T-helper 9 cell (primary cell): Measurements from ENCODE around the gene LRRC8C.
"Not testable (repeated sequence)": the region's sequence is repeated elsewhere in the genome, so short reads cannot be mapped to it uniquely, and the experiment has no call there.

ENCODE experiments used
- DNase-seq: peaks from one replicate; pipeline ENCODE4 v3.0.0-alpha.2; 2020

LRRC8C gene

DNA sequence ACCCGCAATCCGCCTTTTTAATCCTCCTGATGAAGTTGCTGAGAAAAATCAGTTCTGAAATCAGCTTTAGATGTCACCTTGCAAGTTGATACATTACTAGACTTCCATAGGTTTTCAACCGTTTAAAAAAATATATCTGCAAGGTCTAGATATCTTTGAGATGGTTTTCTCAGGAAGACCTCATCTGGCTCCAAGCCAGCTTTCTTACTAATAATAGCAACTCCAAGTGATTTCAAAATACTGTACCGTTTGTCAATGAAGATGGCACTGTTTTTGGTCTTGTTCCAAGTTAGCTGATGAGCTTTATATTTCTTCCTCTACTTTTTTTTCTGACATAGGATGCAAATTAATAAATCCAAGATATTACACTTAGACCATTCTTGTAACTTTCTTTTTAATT lies 40.3 kb downstream of the LRRC8C start:
- DNase-seq, result no peak

DNA sequence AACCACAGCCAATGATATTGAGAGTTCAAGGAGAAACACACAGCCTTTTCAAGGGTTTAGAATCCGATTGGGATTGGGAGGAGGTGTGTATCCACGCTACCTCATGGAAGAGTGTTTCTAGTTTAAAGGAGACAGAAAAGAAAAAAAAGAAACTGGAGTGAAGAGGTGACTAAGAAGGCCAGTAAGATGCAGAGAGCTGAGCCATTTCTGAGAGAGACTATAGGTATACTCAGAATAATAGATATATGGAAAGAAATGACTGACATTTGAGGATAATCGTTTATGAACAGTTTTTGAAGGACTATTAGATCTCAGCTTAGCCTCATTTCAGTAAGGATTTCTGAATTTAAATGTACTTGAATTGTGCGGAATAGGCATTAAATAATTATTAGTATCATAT lies 42.8 kb downstream of the LRRC8C start:
- DNase-seq, result no peak

- no peak for DNase-seq
Observed at GRCh38 chr1:89681045-89681729, 48.3 kb downstream of the LRRC8C start.

- no peak for DNase-seq
Observed at GRCh38 chr1:89682611-89683010, 49.7 kb downstream of the LRRC8C start.

GRCh38 chr1:89685461-89685860 lies 52.5 kb downstream of the LRRC8C start:
- DNase-seq, result no peak

GRCh38 chr1:89686520-89686919 lies 53.6 kb downstream of the LRRC8C start:
- no peak for DNase-seq

GRCh38 chr1:89687254-89687653 lies 54.3 kb downstream of the LRRC8C start:
- DNase-seq, result no peak

- DNase-seq, result no peak
Observed at GRCh38 chr1:89688607-89689006, 55.7 kb downstream of the LRRC8C start.

DNA sequence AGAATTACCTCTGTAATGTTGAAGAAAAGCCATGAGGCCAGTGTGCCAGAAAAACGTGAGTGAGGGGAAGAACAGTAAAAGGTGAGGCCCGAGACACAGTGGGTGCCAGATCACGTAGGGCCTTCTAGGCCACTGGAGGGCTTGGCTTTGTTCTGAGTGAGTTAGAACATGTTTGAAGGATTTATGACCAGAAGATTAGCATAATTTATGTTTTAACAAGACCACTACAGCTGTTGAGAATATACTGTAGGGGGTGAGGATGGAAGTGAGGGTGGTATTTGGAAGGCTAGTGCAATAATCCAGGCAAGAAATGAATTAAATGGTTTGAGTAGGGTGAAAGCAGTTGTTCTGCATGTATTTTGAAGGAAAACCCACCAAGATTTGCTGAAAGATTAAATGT lies 56.3 kb downstream of the LRRC8C start:
- no peak for DNase-seq

GRCh38 chr1:89690595-89690994 lies 57.7 kb downstream of the LRRC8C start:
- no peak for DNase-seq

GRCh38 chr1:89692601-89693521 lies 59.9 kb downstream of the LRRC8C start:
- no peak for DNase-seq

- no peak for DNase-seq
Observed at GRCh38 chr1:89695847-89696246, 62.9 kb downstream of the LRRC8C start.

DNA sequence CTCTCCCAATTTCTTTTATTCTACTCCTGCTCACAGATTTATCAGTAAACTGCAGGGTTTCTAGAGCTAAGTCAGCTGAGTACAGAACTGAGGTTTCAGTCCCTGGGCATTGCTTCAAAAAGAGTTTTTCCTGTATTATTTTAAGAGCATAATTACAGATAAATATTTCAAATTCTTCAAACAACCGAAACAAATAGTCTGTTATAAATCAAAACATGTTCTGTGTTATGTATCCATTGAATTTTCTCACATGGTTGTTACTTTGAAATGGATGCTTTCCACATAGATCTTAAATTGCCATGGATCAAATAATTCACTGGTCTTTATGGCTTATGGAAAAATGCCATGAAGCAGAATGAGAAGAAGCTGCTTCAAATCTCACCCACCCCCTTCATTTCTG lies 64.5 kb downstream of the LRRC8C start:
- no peak for DNase-seq

- no peak for DNase-seq
Observed at GRCh38 chr1:89698020-89698560, 65.2 kb downstream of the LRRC8C start.

GRCh38 chr1:89698624-89699023 lies 65.7 kb downstream of the LRRC8C start:
- no peak for DNase-seq

DNA sequence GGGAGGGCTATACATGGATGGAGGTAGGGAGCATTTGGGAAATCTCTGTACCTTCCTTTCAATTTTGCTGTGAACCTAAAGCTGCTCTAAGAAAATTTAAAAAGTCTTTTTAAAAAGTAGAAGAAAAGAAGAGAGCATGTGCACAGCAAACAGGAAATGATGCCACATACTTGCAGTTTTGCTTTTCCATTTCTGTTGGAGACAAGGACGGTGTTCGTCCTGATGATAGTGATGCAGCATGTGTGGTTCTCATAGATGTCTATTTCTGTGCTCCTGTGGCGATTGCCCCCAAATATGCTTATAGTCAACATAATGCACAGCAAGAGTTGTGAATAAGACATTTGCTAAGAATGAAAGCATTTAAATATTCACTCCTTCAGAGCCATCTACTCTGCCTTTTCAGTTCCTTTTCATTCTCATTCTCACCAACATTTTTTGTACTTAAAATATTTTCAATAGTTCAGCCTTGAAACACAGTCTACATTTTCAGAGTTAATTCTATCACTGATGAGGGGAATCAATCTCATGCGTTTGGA lies 66.6 kb downstream of the LRRC8C start:
- DNase-seq, result no peak

DNA sequence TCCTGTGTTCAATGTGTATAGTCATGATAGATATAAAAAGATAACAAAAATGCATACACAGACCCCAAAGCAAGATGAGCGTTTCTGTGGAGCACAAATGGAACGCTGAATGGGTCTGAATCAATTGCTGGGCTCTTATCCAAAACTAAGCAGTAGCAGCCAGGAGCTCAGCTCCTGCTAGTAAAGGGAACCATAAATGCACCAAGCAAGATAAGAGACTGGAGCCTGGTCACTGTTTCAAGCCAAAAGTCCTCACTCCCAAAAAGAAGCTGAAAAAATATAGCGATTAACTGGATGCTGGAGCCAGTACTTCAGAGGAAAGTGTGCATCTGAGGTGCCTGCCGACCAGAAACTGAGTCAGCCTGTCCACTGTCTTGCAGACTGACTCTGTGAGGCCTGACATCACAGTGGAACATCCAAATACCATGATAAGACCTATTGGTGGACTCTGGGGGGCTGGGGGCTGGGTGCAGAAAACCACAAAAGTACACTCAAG lies 68.9 kb downstream of the LRRC8C start:
- DNase-seq, result no peak

DNA sequence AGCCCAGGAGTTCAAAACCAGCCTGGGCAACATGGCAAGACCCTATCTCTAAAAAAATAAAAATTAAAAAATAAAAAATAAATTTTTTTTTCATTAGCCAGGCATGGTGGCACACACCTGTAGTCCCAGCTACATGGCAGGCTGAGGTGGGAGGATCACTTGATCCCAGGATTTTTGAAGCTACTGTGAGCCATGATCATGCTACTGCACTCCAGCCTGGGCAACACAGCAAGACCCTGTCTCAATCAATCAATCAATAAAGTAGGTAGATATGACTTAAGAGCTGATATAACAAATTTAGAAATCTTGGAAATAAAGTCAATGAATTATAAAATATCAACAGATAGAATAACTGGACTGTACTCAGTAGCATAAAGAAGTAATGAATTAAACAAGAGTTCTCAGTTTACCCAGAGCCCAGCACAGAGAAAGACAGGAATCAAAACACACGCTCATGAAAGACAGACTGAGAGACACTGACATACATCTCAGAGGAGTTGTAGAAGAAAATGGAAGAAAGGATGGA lies 69.7 kb downstream of the LRRC8C start:
- no peak for DNase-seq

- no peak for DNase-seq
Observed at GRCh38 chr1:89703469-89703868, 70.5 kb downstream of the LRRC8C start.

- no peak for DNase-seq
Observed at GRCh38 chr1:89704014-89704413, 71.1 kb downstream of the LRRC8C start.

DNA sequence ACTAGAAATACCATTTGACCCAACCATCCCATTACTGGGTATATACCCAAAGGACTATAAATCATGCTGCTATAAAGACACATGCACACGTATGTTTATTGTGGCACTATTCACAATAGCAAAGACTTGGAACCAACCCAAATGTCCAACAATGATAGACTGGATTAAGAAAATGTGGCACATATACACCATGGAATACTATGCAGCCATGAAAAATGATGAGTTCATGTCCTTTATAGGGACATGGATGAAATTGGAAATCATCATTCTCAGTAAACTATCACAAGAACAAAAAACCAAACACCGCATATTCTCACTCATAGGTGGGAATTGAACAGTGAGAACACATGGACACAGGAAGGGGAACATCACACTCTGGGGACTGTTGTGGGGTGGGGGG lies 72.0 kb downstream of the LRRC8C start:
- DNase-seq, result not testable (repeated sequence)

- DNase-seq, result no peak
Observed at GRCh38 chr1:89705901-89706699, 73.2 kb downstream of the LRRC8C start.

- no peak for DNase-seq
Observed at GRCh38 chr1:89706700-89707012, 73.7 kb downstream of the LRRC8C start.
